Measurements from ENCODE around the gene TAS1R2. TPM values are rescaled to one million over a fixed set of nuclear protein-coding genes. Genes with fewer than 3 reads are reported as not detected.

Gene TAS1R2
- total RNA-seq, 1 donor, result not detected

- no peak for DNase-seq (ENCODE audit: low read depth)
- TF ChIP-seq CTCF (IDR thresholded peaks at IDR 0.05; ENCODE audit: insufficient read depth, low read length), result no peak
- no peak overlapping the region for H3K4me3 ChIP-seq (ENCODE audit: low read depth, low read length)
Measured at GRCh38 chr1:18793164-18793563, 66.3 kb downstream of the TAS1R2 start.

GRCh38 chr1:18792747-18793146 lies 66.7 kb downstream of the TAS1R2 start:
- no peak overlapping the region for H3K4me3 ChIP-seq (ENCODE audit: low read depth, low read length)
- no peak for DNase-seq (ENCODE audit: low read depth)
- no peak for TF ChIP-seq CTCF (IDR thresholded peaks at IDR 0.05; ENCODE audit: insufficient read depth, low read length)

Small RNA genes within 50 kb of the gene (small RNA-seq; reads per million reads assigned to genes)
- not detected for gene MIR1290
- not detected for gene MIR4695

Other genes starting within 250 kb of the TAS1R2 start
- not detected in 2 replicates for gene PAX7, start 228.8 kb downstream of the TAS1R2 start, total RNA-seq (ENCODE audit: low replicate concordance)
- 7.8 and 9.5 TPM in 2 replicates for gene ALDH4A1, start 42.9 kb upstream of the TAS1R2 start, total RNA-seq (ENCODE audit: low replicate concordance)
- 3.3 and 23.4 TPM in 2 replicates for gene IFFO2, start 97.0 kb upstream of the TAS1R2 start, total RNA-seq (ENCODE audit: low replicate concordance)